Pulmonary artery endothelial cell (primary cell): ENCODE measurements around the gene RASA3. TPM values are rescaled to one million over a fixed set of nuclear protein-coding genes. Genes with fewer than 3 reads are reported as not detected.

ENCODE experiments used
- DNase-seq: peaks from one replicate; pipeline ENCODE4 v3.0.0-alpha.2; 2011; ENCODE audit warnings: low read depth, low spot score
- total RNA-seq: library from RNA; depleted of rRNA; stranded (reverse); fragments of >200 nt; gene quantifications from 2 replicates; pipeline ENCODE4 v1.2.3, GENCODE V29; 2014

RASA3 gene
- total RNA-seq, 1 donor from 2014 or later: 41.5 TPM

DNA sequence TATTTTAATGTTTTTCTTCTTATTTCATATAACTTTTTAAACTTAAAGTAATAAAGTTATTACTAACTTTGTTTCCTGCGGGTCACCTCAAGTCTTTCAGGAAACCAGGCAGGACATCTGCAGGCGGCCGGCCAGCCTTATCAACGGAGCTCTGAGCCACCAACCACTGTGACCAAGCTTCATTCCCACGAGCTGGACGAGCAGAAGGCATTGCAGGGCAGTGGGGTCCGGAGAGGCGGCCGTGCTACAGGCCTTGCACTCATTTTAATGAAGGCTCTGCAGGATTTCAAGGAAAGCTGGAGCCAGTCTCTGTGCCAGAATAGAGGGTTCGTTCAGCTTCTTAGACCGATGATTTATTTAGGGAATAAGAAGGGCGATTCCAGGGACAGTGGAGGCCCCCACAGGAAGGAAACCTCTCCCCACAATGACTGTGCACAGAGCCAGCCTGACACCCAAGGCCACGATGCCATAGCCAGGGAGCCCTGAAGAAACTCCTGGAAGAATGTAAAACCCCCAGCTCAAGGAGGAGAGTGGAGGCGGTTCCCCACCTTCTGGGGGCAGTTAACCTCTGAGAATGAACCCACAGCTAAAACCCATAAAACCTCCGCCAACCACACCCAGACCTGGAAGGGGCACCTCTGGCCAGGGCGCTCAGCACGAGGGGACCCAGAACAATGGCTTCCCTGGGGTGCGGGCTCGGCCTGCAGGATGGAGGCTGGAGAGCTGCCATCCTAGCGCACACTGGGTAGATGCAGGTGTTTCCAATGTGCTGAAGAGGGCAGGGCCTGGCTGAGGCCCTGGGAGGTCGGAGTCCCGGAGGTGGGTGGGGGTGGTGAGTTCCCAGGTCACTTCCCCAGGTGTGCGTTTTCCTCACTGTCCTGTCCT is 75.0 kb downstream of the RASA3 start:
- DNase-seq: no peak

DNA sequence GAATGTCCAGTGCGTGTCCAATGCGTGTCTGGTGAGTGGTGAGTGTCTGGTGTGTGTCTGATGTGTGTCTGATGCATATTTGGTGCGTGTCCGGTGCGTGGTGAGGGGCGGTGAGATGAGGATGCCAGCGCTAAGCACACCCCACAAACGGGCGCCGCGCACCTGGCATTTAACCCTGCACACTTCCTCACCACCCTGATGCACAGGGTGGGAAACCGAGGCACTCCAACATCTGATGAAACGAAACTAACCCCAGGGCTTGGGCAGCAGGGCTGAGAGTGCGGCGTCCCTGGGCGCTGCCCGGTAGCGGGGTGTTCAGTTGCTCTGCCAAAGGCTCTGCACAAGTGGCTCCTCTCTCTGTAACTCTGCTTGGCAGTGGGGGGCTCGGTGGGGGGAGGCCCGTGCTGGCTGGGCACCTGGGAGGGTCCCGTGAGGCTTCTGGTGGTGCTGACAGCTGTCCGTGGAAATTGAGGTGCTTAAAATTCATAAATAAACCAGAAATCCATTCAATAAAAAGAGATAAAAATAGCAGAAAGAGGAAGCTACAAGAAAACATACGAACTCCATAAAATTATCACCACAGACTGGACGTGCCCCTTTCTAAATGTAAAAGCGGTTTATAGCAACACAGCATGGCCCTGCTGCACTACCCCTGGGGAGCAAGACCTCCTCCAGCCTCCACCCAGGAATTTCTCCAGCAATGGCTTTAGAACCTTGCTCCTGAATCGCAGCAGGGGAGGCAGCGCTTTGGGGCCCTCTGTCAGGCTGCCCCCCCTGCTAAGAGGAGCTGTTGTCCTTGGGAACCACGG is 76.0 kb downstream of the RASA3 start:
- no peak for DNase-seq

DNA sequence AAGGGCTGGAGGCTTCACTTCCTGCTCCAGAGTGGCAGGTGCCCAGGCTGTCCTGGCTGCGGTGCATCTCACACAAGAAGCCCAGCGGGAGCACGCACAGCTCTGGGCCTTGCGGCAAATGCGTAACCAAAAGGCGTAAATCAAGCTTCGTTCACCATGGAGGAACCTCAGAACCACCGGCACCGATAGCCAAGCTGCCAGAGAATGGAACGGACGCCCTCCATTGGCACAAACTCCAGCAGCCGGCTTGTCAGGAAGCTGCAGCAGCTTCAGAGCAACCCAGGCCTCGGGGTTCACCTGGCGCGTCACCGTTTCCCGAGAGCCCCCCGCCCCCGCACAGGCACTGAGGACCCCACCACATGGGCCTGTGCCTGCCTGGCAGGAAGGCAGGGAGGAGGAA is 76.7 kb downstream of the RASA3 start:
- DNase-seq: no peak

DNA sequence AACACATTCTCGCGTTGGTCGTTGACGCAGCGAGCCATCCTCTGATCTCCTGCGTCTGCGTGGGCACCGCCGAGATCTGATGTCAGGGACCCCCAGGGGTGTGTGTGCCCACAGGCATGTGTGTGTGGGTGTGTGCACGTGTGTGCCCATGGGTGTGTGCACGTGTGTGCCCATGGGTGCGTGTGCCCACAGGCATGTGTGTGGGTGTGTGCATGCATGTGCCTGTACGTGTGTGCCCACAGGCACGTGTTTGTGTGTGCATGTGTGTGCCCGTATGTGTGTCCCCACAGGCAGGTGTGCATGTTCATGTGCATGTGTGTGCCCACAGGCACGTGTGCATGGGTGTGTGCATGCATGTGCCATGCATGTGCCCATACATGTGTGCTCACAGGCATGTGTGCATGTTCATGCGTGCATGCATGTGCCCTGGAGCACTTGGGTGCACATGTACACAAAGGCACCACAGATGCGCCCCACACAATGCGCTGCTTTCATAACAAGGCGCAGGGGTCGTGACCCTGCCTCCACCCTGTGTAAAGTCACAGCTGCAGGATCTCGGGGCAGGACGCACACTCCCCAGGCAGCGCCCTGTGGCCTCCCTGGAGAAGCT is 77.5 kb downstream of the RASA3 start:
- no peak for DNase-seq

DNA sequence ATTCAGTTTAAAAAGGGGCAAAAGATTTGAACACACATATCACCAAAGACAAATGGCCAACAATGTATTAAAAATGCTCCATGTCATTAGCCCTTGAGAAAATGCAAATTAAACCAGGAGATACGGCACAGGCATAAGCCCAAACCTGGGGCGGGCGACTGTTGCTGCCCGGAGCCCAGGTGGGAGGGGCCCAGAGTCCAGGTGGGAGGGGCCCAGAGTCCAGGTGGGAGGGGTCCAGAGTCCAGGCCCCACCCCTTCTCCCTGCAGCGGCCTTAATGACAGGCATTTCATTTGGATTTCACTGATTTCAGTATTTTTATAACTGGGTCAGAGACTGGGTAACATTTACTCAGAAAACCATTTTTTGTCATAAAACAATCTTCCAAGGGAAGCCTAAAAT is 78.2 kb downstream of the RASA3 start:
- DNase-seq: no peak

DNA sequence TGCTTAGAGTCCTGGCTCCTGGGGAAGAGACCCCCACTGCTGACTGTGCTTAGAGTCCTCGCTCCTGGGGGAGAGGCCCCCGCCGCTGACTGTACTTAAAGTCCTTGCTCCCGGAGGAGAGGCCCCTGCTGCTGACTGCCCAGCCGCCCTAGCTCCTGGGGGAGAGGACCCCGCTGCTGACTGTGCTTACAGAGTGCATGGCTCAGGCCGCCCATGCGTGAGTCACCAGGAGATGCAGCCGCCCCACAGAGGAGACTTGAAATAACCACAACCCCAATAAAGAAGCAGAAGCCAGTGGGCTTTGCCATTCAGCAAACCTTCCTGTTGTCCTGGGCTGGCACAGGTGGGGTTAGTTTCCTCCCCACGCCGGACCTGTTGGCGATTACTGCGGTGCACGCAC is 79.4 kb downstream of the RASA3 start:
- no peak for DNase-seq

DNA sequence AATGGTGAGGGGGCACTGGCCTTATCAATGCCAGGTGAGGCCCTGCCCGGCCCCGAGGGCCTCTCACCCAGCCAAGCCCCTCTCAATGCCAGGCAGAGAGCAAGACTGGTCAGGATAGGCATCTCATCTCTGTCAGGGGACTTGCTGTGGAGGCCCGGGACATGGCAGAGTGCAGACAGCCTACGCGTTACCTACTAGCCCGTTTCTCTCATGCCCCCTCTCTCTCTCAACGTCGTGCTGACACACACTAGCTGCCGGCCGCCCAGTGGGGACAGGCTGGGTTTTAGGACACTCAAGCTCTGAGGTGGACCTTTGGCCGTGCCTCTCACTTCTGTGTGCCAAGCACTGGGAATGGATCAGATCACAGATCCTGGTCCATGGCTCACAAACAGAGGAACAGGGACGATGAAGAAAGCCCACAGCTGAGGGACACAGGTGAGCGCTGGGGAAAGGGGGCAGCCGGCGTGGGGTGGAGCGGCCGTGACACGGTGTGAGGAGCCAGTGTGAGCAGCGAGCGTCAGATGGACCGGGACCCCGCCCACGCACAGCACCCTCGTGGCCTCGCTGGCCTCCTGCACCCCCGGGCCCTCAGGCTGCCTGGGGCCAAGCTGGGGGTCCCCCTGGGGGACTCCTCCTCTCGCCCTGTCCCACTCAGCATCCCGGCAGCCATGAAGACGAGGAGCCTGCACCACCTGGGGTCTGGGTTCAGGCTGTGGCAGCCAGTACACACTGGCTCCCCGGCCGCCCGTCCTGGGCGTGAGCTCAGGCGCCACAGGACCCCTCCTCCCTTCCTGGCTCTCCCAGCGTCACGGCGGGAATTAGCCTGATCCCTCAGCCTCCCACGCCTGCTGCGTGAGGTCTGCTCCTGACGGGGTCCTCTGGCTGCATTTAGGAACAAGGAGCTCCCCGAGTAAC is 81.6 kb downstream of the RASA3 start:
- no peak for DNase-seq

DNA sequence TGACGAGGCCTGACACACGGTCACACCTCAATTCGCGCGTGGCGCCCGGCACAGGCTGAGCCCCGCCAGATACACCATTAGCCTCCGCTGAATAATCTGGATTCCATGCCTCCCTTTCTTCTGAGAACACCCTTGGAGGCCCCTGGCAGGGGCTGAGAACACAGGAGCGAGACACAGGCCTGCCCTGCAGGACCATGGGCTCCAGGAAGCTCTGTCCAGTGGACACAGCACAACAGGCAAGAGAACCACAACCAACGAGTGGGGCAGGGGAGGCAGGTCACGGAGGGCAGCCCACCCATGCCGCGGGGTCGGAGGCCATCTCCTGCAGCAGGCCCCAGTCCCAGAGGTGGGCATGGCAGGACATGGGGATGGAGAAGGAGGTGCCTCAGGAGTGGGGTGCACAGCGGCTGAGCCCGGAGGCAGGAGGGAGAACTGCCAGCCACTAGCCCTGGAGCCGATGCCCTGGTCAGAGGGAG is 82.8 kb downstream of the RASA3 start:
- no peak for DNase-seq

DNA sequence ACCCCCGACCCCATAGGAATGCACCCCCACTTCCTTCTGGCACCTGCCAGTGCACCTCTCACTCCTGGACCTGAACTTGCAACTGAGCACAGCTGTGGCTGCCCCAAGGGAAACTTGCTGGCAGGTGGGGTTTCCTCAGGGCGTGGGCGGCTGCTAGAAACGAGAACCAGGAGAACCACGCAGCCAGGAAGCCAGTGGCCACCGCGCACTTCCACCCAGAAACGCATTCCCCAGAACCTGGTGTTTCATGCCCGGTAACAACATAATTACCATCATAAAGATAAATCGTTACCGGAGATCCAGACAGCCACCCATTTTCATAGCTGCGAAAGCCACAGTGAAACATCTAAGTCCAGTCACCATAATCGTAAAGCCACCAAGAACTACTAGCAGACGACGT is 83.4 kb downstream of the RASA3 start:
- no peak for DNase-seq

DNA sequence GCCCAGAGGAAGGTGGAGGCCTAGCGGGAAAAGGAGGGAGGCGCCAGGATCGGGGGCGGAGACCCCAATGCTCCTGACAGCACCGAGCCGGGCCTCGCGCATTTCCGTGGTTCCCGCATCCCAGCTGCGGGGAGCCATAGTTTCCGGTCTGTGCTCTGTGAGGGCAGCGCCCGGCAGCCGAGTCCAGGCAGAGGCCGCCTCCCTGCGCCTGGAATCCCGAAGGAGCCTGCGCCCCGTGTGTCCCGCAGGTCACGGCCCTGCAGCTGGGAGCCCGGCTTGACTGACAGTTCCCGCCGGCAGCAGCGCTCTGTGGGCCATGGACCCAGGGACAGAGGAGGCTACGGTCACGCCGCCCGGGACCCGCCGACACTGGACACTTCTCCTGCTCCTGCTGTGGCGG is 84.0 kb downstream of the RASA3 start:
- DNase-seq: no peak

DNA sequence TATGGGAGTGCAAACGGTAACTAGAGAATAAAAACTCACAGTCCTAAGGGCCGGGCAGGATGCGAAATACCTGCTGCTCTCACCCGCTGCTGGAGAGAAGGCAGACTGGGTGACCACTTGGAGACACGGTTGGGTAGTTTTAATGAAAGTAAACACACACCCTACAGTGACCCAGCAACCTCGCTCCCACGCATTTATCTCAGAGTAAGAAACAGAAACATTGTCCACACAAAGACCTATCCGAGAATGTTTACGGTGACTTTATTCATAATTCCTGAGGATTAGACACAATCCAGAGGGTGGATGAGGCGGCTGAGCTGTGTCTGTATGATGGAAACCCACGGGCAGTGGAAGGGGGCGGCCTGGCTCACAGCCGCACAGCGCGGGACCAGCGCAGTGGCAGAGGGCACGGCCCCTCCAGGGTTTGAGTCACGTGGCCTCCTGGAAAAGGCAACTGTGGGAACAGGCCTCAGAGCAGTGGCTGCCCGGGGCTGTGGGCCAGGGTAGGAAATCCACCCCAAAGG is 85.0 kb downstream of the RASA3 start:
- no peak for DNase-seq

DNA sequence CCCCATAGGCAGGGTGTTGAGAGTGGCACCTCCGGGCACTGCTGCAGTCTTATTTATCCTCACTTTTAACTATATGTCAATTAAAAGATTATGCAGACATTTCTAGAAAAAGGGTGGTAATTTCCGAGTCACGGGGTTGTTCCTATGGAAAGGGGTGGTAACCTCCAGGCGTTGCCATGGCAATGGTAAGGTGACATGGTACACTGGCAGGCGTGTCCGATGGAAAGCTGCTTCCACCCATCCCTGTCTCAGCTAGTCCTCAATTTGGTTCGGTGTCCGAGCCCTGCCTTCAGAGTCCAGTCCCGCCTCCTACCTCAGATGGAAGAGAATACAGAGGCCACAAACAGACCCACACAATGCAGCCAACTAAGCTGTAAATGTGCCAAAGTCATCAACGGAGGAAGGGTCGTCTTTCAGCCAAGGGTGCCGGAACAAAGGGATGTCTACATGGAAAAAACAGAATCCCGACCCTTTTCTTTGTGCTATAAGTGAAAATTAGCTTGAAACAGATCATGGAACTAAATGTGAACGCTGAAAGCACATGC is 85.9 kb downstream of the RASA3 start:
- DNase-seq: no peak

DNA sequence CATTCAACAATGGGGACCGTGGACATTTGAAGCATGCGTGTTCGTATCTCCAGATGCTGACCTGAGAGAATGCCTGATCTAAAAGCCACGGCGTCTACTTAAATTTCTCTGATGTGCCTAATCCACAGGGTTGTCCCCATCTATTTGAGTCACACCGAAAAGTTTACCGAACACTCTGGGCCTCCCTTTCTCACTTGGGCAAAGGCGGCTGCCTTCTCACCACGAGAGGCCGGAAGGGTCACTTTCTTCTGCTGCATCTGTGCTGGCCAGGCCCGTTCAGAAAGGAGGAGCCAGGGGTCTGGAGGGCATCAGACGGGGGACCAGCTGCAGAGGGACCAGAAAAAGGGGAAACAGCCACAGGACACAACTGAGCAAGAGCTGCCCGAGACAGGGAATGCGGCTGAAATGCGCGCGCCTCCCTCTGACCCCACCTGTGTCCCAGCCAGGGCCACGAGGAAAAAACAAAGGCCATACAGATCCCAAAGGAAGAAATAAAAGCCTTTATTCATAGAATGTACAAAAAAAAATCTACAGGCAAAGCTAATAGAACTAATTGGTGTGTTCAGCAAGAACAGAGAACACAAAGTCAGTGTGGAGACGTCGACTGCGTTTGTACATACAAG is 87.2 kb downstream of the RASA3 start:
- no peak for DNase-seq

DNA sequence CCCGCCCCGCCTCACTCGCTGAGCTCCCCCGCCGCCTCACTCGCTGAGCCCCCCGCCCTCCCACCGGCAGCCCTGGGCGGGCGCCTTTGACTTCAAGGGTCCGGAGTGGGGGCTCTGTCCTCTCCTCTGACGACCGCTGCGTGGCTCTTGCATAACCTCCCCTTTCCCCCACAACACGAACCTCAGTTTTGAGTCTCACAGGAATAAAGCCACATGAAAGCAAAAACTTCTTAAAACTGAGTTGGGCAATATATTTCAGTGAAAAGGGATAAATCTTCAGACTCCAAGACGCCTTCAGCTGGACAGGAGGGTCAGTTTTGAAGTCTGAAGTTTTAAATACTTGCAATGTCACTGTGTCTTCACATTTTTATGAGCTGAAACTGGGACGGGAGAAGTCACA is 87.9 kb downstream of the RASA3 start:
- DNase-seq: no peak

DNA sequence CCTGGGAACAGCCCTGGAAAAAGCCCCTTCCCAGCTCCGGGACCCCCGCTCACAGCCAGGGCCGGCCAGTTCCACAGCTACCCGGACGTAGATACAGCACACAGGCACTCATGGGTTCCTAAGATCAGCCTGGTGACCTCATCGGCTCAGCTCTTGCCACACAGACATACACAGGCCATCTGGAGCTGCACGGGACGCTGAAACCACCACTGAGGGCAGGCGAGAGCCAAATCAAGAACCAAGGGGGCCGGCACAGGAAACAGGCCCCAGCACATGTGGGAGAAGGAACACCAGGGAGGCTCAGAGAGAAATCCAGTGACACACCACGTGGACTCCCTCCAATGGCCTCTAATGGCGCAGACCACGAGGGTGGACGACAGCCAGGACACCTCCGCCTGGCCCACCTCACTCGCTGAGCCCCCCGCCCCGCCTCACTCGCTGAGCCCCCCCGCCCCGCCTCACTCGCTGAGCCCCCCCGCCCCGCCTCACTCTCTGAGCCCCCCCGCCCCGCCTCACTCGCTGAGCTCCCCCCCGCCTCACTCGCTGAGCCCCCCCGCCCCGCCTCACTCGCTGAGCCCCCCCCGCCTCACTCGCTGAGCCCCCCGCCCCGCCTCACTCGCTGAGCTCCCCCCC is 88.9 kb downstream of the RASA3 start:
- DNase-seq: no peak

DNA sequence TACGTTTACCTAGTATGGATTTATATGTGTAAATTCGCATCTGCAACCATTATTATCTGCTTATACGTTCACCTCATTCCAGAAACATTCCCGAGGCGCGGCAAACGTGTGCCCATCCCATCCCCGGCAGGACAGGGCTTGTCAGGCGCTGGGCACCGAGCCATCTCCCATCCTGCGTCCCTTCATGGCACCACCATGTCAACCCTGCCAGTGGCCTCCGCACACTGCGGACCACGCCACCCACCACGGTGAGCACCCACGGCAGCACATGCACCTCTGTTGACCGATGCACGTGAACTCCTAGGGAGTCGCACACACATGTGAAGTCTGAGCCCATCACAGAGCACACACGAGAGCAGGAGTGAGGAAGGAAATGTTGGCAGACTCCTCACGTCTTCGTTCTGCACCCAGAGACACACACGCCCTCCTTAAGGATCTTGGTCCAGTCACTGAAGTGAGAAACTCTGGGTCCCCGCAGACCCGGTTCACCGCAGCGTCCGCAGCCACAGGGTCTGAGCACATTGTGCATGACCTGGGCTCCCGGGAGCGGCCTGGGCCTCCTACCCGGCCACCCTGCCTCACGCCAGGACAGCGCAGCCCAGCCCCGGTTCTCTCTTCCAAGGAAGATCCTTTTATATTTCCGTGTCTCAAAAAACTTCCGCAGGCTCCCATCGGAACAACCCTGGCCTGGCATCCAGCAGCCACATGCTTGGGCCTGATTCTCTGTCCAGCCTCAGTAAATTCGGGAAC is 90.2 kb downstream of the RASA3 start:
- DNase-seq: no peak

DNA sequence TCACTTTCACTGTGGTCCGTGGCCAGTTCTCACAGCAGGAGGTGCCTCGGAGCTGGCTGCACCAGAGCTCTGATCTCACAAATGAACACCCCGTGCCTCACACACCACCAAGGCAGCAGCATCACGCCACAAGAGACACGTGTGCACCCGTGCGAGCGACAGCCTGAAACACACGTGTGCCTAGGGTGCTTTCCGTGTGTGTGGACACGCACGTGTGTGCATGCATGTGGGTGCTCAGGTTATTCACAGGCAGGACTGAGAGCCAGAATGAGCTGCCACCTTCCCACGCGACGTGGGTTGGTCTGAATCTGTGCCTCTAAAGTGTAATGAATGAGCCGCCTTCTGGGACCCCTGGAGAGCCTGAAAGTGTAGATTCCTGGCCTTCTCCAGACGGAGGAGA is 90.9 kb downstream of the RASA3 start:
- no peak for DNase-seq

DNA sequence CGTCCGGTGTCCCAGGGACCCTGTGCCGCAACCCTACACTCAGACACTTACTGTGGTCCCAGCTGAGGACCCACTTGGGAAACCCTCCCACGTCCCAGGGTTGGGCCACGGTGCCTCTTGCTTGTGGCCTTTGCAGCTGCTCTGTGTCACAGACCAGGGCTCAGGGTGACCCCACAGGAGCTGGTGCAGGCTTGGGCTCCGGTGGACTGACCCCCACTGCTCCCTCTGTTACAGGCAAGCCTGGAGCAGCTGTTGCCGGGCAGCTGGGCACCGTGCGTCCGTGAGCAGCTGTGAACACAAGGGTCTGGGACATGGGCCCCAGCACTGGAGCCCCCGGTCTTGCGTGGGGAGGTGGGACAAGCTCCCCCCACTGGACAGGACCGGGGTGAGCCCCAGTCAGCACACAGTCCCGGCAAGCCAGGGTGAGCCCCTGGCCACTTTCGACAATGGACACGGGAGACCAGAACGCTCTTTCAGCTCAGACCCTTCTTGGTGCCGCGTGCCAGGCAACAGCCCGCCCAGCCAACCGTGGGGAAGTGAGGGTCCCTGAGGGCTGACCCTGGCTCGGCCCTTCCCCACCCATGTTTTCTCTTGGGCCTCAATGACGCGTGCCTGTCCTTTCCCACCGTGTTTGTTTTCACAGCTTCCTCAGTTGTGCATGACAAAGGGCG is 92.8 kb downstream of the RASA3 start:
- DNase-seq: no peak
